WI38 (cell line): Measurements from ENCODE around the gene CDHR3.

Source experiments
- H3K4me3 ChIP-seq: 2 replicates; pipeline ENCODE4 v1.5.1; 2011; ENCODE audit warnings: low read depth, mild to moderate bottlenecking, control low read depth, low read length
- TF ChIP-seq, protein P1 (sequence below): IDR thresholded peaks from 2 replicates; pipeline ENCODE4 v1.5.1; 2012; ENCODE audit warnings: low read depth, mild to moderate bottlenecking, control low read depth, low read length

Gene CDHR3

DNA sequence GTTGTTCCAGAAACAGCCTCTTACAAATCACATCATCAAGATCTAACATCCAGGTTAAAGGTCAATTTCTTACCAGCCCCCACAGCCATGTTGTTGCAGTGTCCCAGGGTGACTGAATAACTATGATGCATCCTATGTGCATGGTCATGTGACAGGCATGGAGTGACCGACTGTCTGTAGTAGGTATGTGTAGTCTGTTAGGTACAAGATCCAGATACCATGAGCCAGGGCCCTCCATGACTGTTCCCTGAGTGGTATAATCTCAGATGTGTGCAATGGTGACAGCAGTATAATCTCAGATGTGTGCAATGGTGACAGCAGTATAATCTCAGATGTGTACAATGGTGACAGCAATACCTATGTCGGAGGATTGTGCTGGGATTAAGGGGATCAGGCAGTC, 8.8 kb downstream of the CDHR3 start:
- TF ChIP-seq, protein P1, sequence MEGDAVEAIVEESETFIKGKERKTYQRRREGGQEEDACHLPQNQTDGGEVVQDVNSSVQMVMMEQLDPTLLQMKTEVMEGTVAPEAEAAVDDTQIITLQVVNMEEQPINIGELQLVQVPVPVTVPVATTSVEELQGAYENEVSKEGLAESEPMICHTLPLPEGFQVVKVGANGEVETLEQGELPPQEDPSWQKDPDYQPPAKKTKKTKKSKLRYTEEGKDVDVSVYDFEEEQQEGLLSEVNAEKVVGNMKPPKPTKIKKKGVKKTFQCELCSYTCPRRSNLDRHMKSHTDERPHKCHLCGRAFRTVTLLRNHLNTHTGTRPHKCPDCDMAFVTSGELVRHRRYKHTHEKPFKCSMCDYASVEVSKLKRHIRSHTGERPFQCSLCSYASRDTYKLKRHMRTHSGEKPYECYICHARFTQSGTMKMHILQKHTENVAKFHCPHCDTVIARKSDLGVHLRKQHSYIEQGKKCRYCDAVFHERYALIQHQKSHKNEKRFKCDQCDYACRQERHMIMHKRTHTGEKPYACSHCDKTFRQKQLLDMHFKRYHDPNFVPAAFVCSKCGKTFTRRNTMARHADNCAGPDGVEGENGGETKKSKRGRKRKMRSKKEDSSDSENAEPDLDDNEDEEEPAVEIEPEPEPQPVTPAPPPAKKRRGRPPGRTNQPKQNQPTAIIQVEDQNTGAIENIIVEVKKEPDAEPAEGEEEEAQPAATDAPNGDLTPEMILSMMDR, result no peak
- H3K4me3 ChIP-seq, result no peak overlapping the region

DNA sequence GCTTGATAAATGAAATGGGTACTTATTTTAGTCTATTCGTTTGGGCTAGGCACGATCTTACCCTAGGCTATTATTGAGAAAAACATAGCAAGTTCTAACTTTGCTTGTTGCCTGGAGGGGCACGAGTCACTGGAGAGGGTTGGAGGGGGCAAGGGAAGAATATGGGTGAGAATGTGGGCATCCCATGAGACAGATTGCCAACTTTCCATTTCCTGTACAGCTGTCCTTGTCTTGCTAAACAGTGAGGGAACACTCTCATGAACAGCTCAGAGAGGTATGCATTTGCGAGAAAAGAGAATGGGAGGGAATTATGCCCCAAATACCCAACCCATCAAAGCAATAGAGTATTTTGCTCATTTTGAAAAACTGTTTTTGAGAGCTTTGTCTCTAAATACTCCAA, 9.2 kb downstream of the CDHR3 start:
- TF ChIP-seq, protein P1, result no peak

DNA sequence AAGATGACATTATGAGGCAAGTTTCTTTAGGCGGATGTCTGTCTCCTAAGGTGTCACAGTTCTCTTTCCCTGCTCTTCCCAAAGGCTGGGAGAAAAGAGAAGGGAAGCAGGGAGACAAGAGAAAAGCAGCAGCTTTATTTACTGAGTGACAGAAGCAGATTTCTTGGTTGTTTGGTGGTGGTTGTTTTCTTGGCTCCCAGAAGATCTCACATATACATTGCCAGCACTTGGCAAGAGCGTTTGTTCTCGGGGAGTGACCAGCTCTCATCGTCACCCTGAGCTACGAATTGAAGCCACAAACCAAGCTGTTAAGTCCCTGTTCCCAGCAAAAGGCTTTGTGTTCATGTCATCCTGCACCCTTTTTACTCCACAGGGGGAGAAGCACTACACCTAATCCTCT, 11.4 kb downstream of the CDHR3 start:
- TF ChIP-seq, protein P1, result no peak
- no peak overlapping the region for H3K4me3 ChIP-seq

More for the DNA sequence above, 9.2 kb downstream of the CDHR3 start:
- no peak overlapping the region for H3K4me3 ChIP-seq

DNA sequence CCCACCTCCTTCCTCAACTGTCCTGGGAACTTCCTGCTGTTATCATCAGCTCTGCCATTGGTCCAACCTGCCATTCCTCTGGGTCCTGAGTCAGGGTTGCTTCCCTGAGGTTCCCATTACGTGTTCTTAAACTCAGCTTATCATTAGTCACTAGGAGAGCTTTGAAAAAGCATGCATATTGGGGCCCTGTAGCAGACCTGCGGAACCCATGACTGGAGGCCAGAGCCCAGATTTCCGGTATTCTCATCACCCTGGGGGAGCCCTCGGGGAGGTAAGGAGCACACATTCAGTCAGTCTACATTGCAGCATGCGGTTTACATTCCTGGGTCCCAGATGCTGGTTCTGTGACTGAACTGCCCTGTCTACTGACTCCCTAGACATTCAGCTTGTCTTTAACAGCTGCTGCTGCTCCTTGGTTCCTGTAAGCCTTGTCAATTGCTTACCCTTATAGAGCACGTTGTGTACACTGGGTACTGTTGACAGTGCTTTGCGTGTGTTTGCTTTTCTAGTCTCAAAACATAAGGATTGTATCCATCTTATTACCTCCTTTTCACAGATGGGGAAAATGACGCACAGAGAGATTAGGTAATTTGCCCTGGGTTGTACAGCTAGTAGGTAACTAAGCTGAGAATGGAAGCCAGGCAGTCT, 12.8 kb downstream of the CDHR3 start:
- no peak overlapping the region for H3K4me3 ChIP-seq
- TF ChIP-seq, protein P1, result no peak

DNA sequence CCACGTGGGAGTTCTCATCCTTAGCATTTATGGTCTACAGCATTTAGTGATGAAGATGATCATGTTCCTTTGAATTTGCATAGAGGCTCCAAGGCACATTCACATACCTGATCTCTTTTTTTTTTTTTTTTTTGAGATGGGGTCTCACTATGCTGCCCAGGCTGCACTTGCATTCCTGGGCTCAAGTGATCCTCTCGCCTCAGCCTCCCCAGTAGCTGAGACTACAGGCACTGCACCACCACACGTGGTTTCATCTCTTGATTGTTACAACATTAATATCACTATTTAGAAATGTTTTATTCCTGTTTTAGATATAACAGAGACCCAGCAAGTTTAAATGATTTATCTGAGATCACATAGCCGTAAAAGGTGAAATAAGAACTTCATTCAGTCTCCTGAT, 13.8 kb downstream of the CDHR3 start:
- H3K4me3 ChIP-seq, result no peak overlapping the region
- TF ChIP-seq, protein P1, result no peak

DNA sequence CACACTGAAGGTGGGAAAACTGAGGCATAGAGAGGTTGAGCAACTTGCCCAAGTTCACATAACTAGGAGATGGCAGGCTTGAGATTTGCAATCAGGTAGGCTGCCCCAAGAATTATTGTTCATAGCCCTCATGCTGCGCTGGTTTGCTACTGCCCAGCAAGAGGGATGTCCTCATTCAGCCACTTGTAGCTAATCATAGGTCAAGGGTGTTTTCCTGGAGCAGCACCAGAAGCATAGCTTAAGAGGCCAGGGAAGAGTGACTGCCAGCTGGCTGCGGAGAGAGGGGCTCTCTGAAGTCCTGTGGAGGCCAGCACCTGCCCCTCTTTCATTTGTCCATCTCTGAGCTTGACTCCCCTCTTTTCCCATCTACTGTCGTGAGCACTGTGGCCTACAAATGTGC, 15.0 kb downstream of the CDHR3 start:
- no peak overlapping the region for H3K4me3 ChIP-seq
- TF ChIP-seq, protein P1, result no peak

DNA sequence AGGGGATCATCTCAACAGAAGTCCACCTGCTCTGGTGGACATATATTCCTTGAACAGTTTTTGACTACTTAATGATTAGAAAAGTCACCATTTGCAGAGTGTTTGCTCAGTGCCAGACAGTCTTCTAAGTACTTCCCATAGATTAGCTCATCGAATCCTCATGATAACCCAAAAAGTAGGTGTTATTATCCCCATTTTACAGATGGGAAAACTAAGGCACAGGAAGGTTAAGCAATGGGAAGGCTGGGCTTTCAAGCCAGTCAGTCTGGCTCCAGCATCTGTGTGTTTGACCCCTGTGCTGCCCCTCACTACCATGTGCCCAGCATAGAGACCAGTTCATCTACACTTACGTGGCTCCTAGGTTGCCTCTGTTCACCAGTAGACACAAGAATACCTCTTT, 15.9 kb downstream of the CDHR3 start:
- no peak overlapping the region for H3K4me3 ChIP-seq
- TF ChIP-seq, protein P1, result no peak
